Measurements from ENCODE around the gene BHLHE40. TPM values are rescaled to one million over a fixed set of nuclear protein-coding genes. Genes with fewer than 3 reads are reported as not detected.

BHLHE40 gene
- total and polyA plus RNA-seq, 10 of the 15 experiments (the other 5 are each of a cell fraction or from before 2014, with no cell fraction given): 25.2 to 106 (median 51.4) TPM

DNA sequence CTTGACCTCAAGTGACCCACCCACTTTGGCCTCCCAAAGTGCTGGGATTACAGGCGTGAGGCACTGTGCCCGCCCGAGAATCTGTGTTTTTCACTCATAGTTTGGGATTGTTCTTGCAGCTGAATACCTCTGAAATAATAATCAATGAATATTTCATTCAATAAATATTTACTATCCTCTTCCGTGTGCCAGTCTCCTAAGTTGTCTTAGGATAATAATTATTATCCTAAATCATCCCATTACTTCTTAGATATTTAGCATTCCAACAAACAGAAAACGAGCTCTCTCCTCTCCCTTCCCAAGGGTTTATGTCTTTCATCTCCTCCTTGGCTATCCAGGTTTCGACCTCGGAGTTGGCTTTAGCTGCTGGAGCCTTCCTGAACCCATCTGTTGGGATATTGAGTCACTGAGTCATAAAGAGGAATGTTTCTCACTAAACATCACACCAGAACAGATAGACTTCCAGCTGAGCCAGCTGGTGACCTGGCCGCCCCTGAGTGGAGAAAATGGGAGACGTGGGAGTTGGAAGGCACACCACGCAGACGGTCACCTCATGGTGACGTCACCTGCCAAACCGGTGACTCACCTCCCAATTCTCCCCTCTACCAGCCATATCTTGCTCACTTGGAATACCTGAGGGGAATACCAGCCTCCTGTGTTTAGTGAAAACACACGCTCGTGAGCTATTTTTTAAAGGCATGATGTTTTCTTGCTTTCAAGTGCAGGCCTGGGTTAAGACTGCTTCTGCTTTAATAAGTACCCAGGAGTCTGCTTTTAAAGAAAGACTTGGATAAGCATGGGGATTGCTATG lies 43.9 kb downstream of the BHLHE40 start (continued):
- no peak for TF ChIP-seq POLR2AphosphoS2 (IDR thresholded peaks at IDR 0.05; ENCODE audit: low read depth, low read length)
- no peak for TF ChIP-seq STAT3 (IDR thresholded peaks at IDR 0.05; ENCODE audit: low read depth, low read length)
- no peak for TF ChIP-seq HDAC2 (IDR thresholded peaks at IDR 0.05)
- no peak for TF ChIP-seq CBX5 (IDR thresholded peaks at IDR 0.05; ENCODE audit: low read depth)
- peak; percentile 91 for TF ChIP-seq CREM (IDR thresholded peaks at IDR 0.05; ENCODE audit: low read depth)
- TF ChIP-seq, protein P1, sequence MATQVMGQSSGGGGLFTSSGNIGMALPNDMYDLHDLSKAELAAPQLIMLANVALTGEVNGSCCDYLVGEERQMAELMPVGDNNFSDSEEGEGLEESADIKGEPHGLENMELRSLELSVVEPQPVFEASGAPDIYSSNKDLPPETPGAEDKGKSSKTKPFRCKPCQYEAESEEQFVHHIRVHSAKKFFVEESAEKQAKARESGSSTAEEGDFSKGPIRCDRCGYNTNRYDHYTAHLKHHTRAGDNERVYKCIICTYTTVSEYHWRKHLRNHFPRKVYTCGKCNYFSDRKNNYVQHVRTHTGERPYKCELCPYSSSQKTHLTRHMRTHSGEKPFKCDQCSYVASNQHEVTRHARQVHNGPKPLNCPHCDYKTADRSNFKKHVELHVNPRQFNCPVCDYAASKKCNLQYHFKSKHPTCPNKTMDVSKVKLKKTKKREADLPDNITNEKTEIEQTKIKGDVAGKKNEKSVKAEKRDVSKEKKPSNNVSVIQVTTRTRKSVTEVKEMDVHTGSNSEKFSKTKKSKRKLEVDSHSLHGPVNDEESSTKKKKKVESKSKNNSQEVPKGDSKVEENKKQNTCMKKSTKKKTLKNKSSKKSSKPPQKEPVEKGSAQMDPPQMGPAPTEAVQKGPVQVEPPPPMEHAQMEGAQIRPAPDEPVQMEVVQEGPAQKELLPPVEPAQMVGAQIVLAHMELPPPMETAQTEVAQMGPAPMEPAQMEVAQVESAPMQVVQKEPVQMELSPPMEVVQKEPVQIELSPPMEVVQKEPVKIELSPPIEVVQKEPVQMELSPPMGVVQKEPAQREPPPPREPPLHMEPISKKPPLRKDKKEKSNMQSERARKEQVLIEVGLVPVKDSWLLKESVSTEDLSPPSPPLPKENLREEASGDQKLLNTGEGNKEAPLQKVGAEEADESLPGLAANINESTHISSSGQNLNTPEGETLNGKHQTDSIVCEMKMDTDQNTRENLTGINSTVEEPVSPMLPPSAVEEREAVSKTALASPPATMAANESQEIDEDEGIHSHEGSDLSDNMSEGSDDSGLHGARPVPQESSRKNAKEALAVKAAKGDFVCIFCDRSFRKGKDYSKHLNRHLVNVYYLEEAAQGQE (IDR thresholded peaks at IDR 0.05; ENCODE audit: low read depth, low read length): no peak
- TF ChIP-seq POU2F2 (IDR thresholded peaks at IDR 0.05; ENCODE audit: borderline replicate concordance, low read depth, low read length): no peak
- TF ChIP-seq ZBTB33 (IDR thresholded peaks at IDR 0.05): no peak
- TF ChIP-seq FOS (IDR thresholded peaks at IDR 0.05; ENCODE audit: borderline replicate concordance, extremely low read depth, insufficient read length): no peak
- TF ChIP-seq, protein P2, sequence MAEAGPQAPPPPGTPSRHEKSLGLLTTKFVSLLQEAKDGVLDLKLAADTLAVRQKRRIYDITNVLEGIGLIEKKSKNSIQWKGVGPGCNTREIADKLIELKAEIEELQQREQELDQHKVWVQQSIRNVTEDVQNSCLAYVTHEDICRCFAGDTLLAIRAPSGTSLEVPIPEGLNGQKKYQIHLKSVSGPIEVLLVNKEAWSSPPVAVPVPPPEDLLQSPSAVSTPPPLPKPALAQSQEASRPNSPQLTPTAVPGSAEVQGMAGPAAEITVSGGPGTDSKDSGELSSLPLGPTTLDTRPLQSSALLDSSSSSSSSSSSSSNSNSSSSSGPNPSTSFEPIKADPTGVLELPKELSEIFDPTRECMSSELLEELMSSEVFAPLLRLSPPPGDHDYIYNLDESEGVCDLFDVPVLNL (IDR thresholded peaks at IDR 0.05; ENCODE audit: low read depth, low read length): no peak
- TF ChIP-seq MXI1 (IDR thresholded peaks at IDR 0.05; ENCODE audit: low read depth, low read length): no peak
- TF ChIP-seq JUNB (IDR thresholded peaks at IDR 0.05): peak; percentile 74
- no peak for TF ChIP-seq SRF (IDR thresholded peaks at IDR 0.05; ENCODE audit: low read depth in 2 of 2, low read length in 2 of 2)
- TF ChIP-seq ESRRA (IDR thresholded peaks at IDR 0.05; ENCODE audit: low read length): no peak
- peak; percentile 94 for TF ChIP-seq ATF7 (IDR thresholded peaks at IDR 0.05; ENCODE audit: low read depth)
- TF ChIP-seq SUZ12 (IDR thresholded peaks at IDR 0.05; ENCODE audit: unreplicated experiment): no peak
- TF ChIP-seq SIN3A (IDR thresholded peaks at IDR 0.05; ENCODE audit: low read depth, low read length): no peak
- TF ChIP-seq, protein P3, sequence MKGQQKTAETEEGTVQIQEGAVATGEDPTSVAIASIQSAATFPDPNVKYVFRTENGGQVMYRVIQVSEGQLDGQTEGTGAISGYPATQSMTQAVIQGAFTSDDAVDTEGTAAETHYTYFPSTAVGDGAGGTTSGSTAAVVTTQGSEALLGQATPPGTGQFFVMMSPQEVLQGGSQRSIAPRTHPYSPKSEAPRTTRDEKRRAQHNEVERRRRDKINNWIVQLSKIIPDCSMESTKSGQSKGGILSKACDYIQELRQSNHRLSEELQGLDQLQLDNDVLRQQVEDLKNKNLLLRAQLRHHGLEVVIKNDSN (IDR thresholded peaks at IDR 0.05; ENCODE audit: borderline replicate concordance, extremely low read length, insufficient read depth, low read depth, low read length): no peak
- no peak for TF ChIP-seq FOXK2 (IDR thresholded peaks at IDR 0.05)
- no peak for TF ChIP-seq MTA2 (IDR thresholded peaks at IDR 0.05; ENCODE audit: low read depth)
- no peak for TF ChIP-seq KLF5 (IDR thresholded peaks at IDR 0.05; ENCODE audit: partially characterized antibody)
- TF ChIP-seq TAF1 (IDR thresholded peaks at IDR 0.05; ENCODE audit: borderline replicate concordance, low read depth, low read length): no peak

Data from GM12878 (cell line).